ENCODE data around the gene DYNC1I1. TPM values are rescaled to one million over a fixed set of nuclear protein-coding genes. Genes with fewer than 3 reads are reported as not detected.

Gene DYNC1I1
- total RNA-seq, 1 experiment from 2014 or later, result not detected

DNA sequence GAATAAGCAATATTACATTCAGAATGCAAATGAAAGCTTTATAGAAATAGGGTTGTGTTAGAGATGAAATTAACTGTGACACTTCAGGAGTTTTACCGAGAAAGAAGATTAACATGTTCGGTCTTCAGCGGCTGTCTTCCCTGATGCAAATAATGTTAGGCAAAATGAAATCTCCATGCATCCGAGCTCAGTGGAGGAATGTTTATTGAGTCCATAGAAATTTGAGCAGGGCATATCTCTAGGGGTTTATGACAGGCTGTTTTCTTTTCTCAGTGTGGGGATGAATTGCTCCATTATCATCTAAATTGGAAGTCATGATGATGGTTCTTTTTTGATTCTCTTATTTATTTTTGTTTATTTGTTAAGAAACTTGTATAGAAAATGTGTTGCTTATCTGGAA is 31.7 kb downstream of the DYNC1I1 start:
- no TSS peak for BruUV-seq (replicated peaks)
- TF ChIP-seq EZH2 (IDR thresholded peaks at IDR 0.05; ENCODE audit: low read depth) (no peak), CTCF (conservative IDR thresholded peaks at IDR 0.05) (no peak)

DNA sequence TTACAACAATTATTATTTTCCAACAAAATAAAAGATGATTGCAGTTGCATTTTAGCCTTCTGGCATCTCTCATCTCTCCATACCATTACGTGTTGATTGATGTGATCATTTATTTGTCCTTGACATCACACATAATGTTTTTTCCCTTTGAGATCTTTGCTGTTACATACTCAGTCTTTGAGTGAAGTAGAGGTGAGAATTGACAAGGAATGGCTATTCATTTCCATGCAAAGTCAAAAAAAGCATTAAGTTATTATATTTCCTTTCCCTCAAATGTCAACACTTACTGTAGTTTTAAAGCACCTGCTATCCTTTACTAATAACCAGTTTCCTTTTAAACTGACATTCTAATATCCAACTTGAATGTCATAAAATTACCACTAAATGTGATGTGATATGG is 33.6 kb downstream of the DYNC1I1 start:
- no peaks in the 10 kb centered on the region for H3K9me2 ChIP-seq (ENCODE audit: insufficient read depth)
- BruUV-seq (replicated peaks), result no TSS peak
- ChIA-PET POLR2A (ENCODE audit: unreplicated experiment) (no interaction called here), CTCF (no interaction called here)
- H2AFZ ChIP-seq, result no peak overlapping the region
- H4K20me1 ChIP-seq (ENCODE audit: insufficient read depth), result no peaks in the 10 kb centered on the region
- intact Hi-C loops (cut with micrococcal nuclease; ENCODE audit: unreplicated experiment), result no loop called here
- no peak overlapping the region for H3K27ac ChIP-seq
- no peaks in the 10 kb centered on the region for H3F3A ChIP-seq (ENCODE audit: insufficient read depth, low read depth)
- no peaks in the 10 kb centered on the region for H3K79me2 ChIP-seq (ENCODE audit: low read depth)
- TF ChIP-seq CTCF (conservative IDR thresholded peaks at IDR 0.05), result no peak
- TF ChIP-seq EZH2 (IDR thresholded peaks at IDR 0.05; ENCODE audit: low read depth), result no peak
- no peaks in the 10 kb centered on the region for H3K36me3 ChIP-seq (ENCODE audit: low read depth)
- H3K4me3 ChIP-seq, result no peak overlapping the region
- no peak overlapping the region for H3K4me2 ChIP-seq
- H3K9me3 ChIP-seq (ENCODE audit: insufficient read depth, low read depth), result no peaks in the 10 kb centered on the region
- H3K27me3 ChIP-seq (ENCODE audit: insufficient read depth, low read depth), result 0 out of 2 replicates have a peak, but pooled peaks cover 8% of the 10 kb centered on the region
- H3K4me1 ChIP-seq (replicated peaks; ENCODE audit: insufficient read depth), result no peaks in the 10 kb centered on the region
- DNase-seq, result no peak

More for the DNA sequence above, 31.7 kb downstream of the DYNC1I1 start:
- no peaks in the 10 kb centered on the region for H3K9me2 ChIP-seq (ENCODE audit: insufficient read depth)
- intact Hi-C loops (cut with micrococcal nuclease; ENCODE audit: unreplicated experiment), result no loop called here
- ChIA-PET CTCF (no interaction called here), POLR2A (ENCODE audit: unreplicated experiment) (no interaction called here)
- H3K36me3 ChIP-seq (ENCODE audit: low read depth), result no peaks in the 10 kb centered on the region
- H3K4me3 ChIP-seq, result no peak overlapping the region
- H3K4me2 ChIP-seq, result no peak overlapping the region
- H2AFZ ChIP-seq, result no peak overlapping the region
- H3K27ac ChIP-seq, result no peak overlapping the region
- no peaks in the 10 kb centered on the region for H3K79me2 ChIP-seq (ENCODE audit: low read depth)
- no peaks in the 10 kb centered on the region for H4K20me1 ChIP-seq (ENCODE audit: insufficient read depth)
- H3K27me3 ChIP-seq (ENCODE audit: insufficient read depth, low read depth), result 0 out of 2 replicates have a peak, but pooled peaks cover 8% of the 10 kb centered on the region
- DNase-seq, result no peak
- no peaks in the 10 kb centered on the region for H3K4me1 ChIP-seq (replicated peaks; ENCODE audit: insufficient read depth)
- H3F3A ChIP-seq (ENCODE audit: insufficient read depth, low read depth), result no peaks in the 10 kb centered on the region
- H3K9me3 ChIP-seq (ENCODE audit: insufficient read depth, low read depth), result no peaks in the 10 kb centered on the region

DNA sequence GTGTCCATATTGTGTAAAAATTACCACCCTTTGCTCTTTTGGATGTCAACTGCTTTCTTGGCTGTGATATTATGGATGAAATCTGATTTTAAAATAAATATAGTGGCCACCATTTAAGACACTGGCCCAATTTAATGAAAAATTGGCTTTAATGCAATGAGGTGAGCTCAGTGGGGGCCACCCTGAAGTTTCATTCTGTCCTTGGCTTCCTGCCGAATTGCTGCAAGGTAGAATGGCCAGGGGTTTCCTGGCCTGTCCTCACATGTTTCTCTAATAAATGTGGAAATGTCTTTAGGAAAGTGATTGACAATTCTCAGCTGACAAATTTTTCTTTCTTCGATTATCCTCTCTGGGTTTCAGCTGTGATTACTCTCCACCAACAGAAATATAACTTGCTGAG is 36.0 kb downstream of the DYNC1I1 start:
- Histone ChIP-seq H3K27me3 (ENCODE audit: insufficient read depth, low read depth) (0 out of 2 replicates have a peak, but pooled peaks cover 3% of the 10 kb centered on the region), H3K79me2 (ENCODE audit: low read depth) (no peaks in the 10 kb centered on the region), H3K9me2 (ENCODE audit: insufficient read depth) (no peaks in the 10 kb centered on the region), H3K27ac (no peak overlapping the region), H3K4me3 (no peak overlapping the region), H3K4me1 (replicated peaks; ENCODE audit: insufficient read depth) (no peaks in the 10 kb centered on the region), H3K9me3 (ENCODE audit: insufficient read depth, low read depth) (no peaks in the 10 kb centered on the region), H2AFZ (no peak overlapping the region), H3K36me3 (ENCODE audit: low read depth) (no peaks in the 10 kb centered on the region), H3K4me2 (no peak overlapping the region), H4K20me1 (ENCODE audit: insufficient read depth) (no peaks in the 10 kb centered on the region), H3F3A (ENCODE audit: insufficient read depth, low read depth) (no peaks in the 10 kb centered on the region)
- POLR2A ChIA-PET (ENCODE audit: unreplicated experiment), result no interaction called here
- intact Hi-C loops (cut with micrococcal nuclease; ENCODE audit: unreplicated experiment), result no loop called here
- no TSS peak for BruUV-seq (replicated peaks)
- TF ChIP-seq EZH2 (IDR thresholded peaks at IDR 0.05; ENCODE audit: low read depth), result no peak
- no peak for TF ChIP-seq CTCF (conservative IDR thresholded peaks at IDR 0.05)
- DNase-seq, result no peak
- CTCF ChIA-PET, result no interaction called here
